Right renal cortex interstitium (tissue), 3 donors: Measurements from ENCODE around the gene DNAI2. TPM values are rescaled to one million over a fixed set of nuclear protein-coding genes. Genes with fewer than 3 reads are reported as not detected.
"Not testable (repeated sequence)": the region's sequence is repeated elsewhere in the genome, so short reads cannot be mapped to it uniquely, and the experiment has no call there.

Source experiments
- DNase-seq, 3 donors: peaks; one replicate each; pipeline ENCODE4 v3.0.0-alpha.2; 2013; ENCODE audit warnings: low read depth in 3 of 3, low spot score in 2 of 3
- polyA plus RNA-seq, 3 donors: library from polyadenylated mRNA; unstranded; fragments of 120-200 nt; gene quantifications; one replicate each; pipeline ENCODE4 v1.2.1, GENCODE V29; 2013; ENCODE audit not compliant: insufficient read length in 3 of 3

Gene DNAI2
- polyA plus RNA-seq, 3 donors, result 0.18 to 0.26 TPM; not detected in 1

- no peak for DNase-seq
These were observed 29.9 kb upstream of the DNAI2 start for GRCh38 chr17:74244128-74244527.

GRCh38 chr17:74244548-74244947, 29.5 kb upstream of the DNAI2 start:
- no peak for DNase-seq

GRCh38 chr17:74245145-74245831, 28.7 kb upstream of the DNAI2 start:
- peak in 1 of 3 donors; percentile 39 for DNase-seq

GRCh38 chr17:74245871-74246270, 28.2 kb upstream of the DNAI2 start:
- no peak for DNase-seq

GRCh38 chr17:74249590-74250270, 24.3 kb upstream of the DNAI2 start:
- no peak for DNase-seq

- no peak for DNase-seq
These were observed 23.6 kb upstream of the DNAI2 start for GRCh38 chr17:74250324-74250995.

- DNase-seq, result no peak
These were observed 23.0 kb upstream of the DNAI2 start for GRCh38 chr17:74251051-74251450.

- no peak for DNase-seq
These were observed 22.5 kb upstream of the DNAI2 start for GRCh38 chr17:74251569-74251968.

GRCh38 chr17:74252211-74252610, 21.8 kb upstream of the DNAI2 start:
- no peak for DNase-seq

GRCh38 chr17:74253036-74253435, 21.0 kb upstream of the DNAI2 start:
- no peak for DNase-seq

- no peak for DNase-seq
These were observed 16.7 kb upstream of the DNAI2 start for GRCh38 chr17:74257311-74257710.

- DNase-seq, result no peak
These were observed 14.1 kb upstream of the DNAI2 start for GRCh38 chr17:74259667-74260524.

GRCh38 chr17:74260525-74260850, 13.5 kb upstream of the DNAI2 start:
- no peak for DNase-seq

- DNase-seq, result no peak
These were observed 11.4 kb upstream of the DNAI2 start for GRCh38 chr17:74262601-74263000.

- DNase-seq, result not testable (repeated sequence)
These were observed 7.0 kb upstream of the DNAI2 start for GRCh38 chr17:74267054-74267453.

GRCh38 chr17:74267579-74267978, 6.5 kb upstream of the DNAI2 start:
- no peak for DNase-seq

- DNase-seq, result no peak
These were observed 6.0 kb upstream of the DNAI2 start for GRCh38 chr17:74267987-74268499.

- DNase-seq, result no peak
These were observed 5.5 kb upstream of the DNAI2 start for GRCh38 chr17:74268558-74268957.

- no peak for DNase-seq
These were observed 3.7 kb upstream of the DNAI2 start for GRCh38 chr17:74270333-74270732.

GRCh38 chr17:74271281-74271680, 2.8 kb upstream of the DNAI2 start:
- DNase-seq, result no peak
